Skin epidermis (tissue), 12 donors: ENCODE results near the gene SUDS3.
"Not testable (repeated sequence)": the region's sequence is repeated elsewhere in the genome, so short reads cannot be mapped to it uniquely, and the experiment has no call there.

Source experiments
- H3K27ac ChIP-seq, 21 experiments: fragments of 200-600 bp; sonication (generic) in 11 of 21; one replicate each; pipeline ENCODE4 v1.5.0; 2020; ENCODE audit warnings: mild to moderate bottlenecking in 3 of 21, inconsistent platforms in 2 of 21, moderate library complexity in 2 of 21
- H3K4me3 ChIP-seq, 7 experiments: fragments of 200-600 bp; sonication (generic) in 2 of 7; one replicate each; pipeline ENCODE4 v1.5.0; 2020; ENCODE audit warnings: inconsistent platforms in 2 of 7, mild to moderate bottlenecking in 2 of 7, moderate library complexity in 1 of 7

The SUDS3 gene, protein sequence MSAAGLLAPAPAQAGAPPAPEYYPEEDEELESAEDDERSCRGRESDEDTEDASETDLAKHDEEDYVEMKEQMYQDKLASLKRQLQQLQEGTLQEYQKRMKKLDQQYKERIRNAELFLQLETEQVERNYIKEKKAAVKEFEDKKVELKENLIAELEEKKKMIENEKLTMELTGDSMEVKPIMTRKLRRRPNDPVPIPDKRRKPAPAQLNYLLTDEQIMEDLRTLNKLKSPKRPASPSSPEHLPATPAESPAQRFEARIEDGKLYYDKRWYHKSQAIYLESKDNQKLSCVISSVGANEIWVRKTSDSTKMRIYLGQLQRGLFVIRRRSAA

DNA sequence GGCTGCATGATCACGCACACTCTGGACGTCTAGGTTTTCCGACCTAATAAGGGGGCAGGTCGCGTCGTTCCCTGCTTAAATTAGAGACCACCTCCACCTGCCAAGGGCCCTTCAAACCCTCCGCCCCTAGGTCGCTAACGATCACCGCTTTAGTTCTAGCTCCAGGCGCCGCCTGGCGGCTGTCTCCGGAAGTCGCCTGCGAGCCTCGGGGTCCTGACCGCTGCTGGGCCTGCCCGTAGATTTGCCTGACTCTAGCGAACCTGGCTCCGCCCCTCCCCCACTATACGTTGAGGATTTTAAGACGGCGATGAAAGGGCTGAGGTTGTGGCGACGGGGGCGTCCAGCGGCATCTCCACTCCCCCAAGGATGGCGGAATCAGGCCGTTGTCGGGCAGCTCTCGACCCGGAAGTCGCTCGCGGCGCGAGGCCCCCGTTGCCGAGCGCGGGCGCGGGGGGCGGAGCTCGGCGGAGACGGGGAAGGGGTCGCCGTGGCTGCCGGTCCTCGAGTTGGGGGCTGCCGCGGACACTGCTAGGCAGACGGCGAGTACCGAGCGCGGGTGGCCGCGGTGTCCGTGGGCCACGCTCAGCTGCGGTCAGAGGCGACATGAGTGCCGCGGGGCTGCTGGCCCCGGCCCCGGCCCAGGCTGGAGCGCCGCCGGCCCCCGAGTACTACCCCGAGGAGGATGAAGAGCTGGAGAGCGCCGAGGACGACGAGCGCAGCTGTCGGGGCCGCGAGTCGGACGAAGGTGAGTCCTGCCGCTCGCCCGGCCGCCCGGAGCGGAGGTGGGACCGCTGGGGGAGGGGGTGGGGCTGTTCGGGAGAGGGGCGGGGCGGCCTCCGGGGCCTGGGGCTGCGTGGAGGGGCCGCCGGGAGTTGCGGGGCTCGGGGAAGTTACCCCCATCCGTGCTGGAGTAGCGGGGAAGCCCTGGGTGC lies at the start of gene SUDS3:
SUDS3 (plus strand) TSS at position 467 of the 932 bp plus-strand sequence; CDS start at position 604, 137 bp downstream.
- peak within 1 kb of the TSS; percentile 75 to 100 (median 93) for H3K4me3 ChIP-seq
- peak within 1 kb of the TSS; percentile 86 to 100 (median 97) for H3K27ac ChIP-seq

DNA sequence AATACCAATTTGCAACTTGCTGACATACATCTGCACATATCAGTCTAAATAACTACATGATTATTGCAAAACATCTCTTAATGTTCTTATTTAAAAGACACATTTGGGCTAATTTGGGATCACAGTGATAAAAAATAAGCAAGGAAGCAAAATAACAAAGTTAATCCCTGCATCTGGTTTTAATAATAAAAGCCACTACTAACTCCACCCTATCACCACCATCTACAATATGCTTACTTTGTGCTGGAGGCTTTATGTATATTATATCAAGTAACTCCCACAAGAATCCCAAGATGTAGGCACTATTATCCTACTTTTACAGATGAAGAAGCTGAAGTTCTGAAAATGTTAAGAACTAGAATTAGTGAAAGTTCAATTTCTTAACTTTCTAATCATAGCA lies 49.4 kb upstream of the SUDS3 start:
- H3K4me3 ChIP-seq: no peak overlapping the region
- no peak overlapping the region for H3K27ac ChIP-seq

DNA sequence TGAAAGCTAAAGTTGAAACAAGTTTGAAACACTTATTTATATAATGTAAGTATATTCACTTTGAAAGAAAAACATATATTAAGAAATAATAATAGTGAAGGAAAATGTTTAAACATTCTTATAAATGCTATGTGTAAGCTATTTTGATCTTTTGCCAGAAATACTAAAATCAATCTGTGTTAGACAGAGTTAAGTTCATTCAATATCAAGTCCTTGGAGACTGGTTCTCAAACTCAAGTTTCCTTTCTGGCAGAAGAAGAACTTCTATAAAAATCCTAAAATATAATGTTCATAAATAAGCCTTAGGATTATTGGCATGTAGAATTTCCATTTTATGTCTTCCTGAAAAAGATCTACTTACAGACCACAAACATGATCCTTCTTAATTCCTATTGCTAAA lies 49.0 kb upstream of the SUDS3 start:
- Histone ChIP-seq H3K27ac (no peak overlapping the region), H3K4me3 (no peak overlapping the region)

GRCh38 chr12:118328486-118329330 lies 47.6 kb upstream of the SUDS3 start:
- Histone ChIP-seq H3K27ac (peak overlapping the region in 2 of 21 experiments; percentile 3 to 26), H3K4me3 (no peak overlapping the region)

- H3K4me3 ChIP-seq: no peak overlapping the region
- H3K27ac ChIP-seq: peak overlapping the region in 3 of 21 experiments; percentile 35 to 51 (median 50)
Measured at GRCh38 chr12:118330421-118331018, 45.8 kb upstream of the SUDS3 start.

DNA sequence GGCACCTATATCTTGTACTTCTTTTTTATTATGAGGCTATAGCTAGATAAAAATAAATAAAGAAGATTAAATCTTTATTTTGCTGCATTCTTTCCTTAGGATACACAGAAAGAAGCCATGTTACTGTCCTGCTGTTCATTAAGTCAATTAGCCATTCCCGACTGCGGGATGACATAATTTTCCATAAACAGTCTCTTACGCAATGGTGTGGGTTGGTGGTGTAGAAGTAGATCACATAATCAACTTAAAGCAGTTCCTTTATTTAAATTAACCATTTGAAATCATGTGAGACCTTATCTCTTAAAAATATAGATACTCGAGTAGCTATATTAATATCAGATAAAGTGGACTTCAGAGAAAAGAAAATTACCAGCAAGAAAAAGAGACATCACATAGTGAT lies 43.8 kb upstream of the SUDS3 start:
- no peak overlapping the region for H3K4me3 ChIP-seq
- H3K27ac ChIP-seq: peak overlapping the region in 4 of 21 experiments; percentile 3 to 58 (median 36)

- Histone ChIP-seq H3K27ac (no peak overlapping the region), H3K4me3 (no peak overlapping the region)
Measured at GRCh38 chr12:118334241-118334640, 42.1 kb upstream of the SUDS3 start.

GRCh38 chr12:118334939-118335567 lies 41.3 kb upstream of the SUDS3 start:
- peak overlapping the region in 2 of 21 experiments; percentile 3 to 9 for H3K27ac ChIP-seq
- H3K4me3 ChIP-seq: no peak overlapping the region

DNA sequence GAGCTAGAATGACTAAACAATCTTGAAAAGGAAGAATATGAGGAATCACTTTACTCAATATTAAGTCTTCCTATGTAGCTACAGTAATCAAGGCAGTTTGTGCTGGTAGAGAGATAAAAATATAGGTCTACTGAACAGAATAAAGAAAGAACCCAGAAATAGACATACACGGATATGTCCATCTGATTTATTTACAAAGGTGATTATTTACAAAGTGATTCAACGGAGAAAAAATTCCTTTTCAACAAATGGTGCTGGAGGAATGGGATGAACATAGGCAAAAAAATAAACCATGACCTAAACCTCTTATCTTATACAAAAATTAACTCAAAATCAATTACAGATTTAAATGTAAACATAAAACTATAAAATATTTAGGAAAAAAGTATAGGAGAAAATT lies 40.2 kb upstream of the SUDS3 start:
- Histone ChIP-seq H3K27ac (no peak overlapping the region), H3K4me3 (no peak overlapping the region)

DNA sequence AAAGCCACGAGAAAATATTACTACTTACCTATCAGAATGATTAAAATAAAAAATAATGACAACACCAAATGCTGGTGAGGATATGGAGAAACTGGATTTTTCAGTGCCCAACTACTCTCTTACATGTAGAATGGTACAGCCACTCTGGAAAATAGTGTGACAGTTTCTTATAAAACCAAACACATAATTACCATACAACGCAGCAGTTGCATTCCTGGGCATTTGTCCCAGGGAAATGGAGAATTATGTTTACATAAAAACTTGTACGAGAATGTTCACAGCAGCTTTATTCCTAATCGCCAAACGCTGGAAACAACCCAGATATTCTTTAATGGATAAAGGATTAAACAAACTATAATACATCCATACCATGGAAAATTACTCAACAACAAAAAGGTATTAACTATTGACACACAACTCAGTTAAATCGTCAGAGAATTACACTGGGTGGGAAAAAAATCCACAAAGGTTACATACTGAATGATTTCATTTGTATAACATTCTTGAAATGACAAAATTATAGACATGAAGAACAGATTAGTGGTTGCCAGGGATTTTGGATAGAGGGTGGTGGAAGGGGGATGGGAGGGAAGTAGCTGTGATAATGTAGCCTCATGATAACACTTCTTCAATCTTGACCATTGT lies 39.0 kb upstream of the SUDS3 start:
- H3K27ac ChIP-seq: no peak overlapping the region

GRCh38 chr12:118342090-118342489 lies 34.3 kb upstream of the SUDS3 start:
- Histone ChIP-seq H3K4me3 (no peak overlapping the region), H3K27ac (no peak overlapping the region)

More for the DNA sequence above, 39.0 kb upstream of the SUDS3 start:
- H3K4me3 ChIP-seq: no peak overlapping the region

GRCh38 chr12:118344829-118345228 lies 31.5 kb upstream of the SUDS3 start:
- Histone ChIP-seq H3K27ac (no peak overlapping the region), H3K4me3 (no peak overlapping the region)

DNA sequence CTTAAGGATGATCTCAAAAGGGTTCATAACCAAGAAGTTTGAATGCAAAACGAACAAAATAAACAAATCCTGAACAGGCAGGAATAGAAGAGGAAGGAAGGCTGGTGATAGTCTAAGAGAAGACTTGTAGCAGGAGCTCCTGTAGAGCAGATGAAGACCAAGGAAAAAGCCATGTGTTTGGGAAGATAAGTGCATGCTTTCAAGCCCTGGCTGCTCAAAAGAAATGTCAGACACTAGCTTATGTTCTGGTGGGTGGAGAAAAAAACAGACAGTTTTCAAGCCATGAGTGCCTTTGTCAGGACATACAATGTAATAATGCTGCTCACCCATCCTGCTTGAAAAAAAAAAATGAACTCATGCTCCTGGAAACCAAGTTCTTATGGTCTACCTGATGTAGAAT lies 31.0 kb upstream of the SUDS3 start:
- Histone ChIP-seq H3K27ac (no peak overlapping the region), H3K4me3 (no peak overlapping the region)

DNA sequence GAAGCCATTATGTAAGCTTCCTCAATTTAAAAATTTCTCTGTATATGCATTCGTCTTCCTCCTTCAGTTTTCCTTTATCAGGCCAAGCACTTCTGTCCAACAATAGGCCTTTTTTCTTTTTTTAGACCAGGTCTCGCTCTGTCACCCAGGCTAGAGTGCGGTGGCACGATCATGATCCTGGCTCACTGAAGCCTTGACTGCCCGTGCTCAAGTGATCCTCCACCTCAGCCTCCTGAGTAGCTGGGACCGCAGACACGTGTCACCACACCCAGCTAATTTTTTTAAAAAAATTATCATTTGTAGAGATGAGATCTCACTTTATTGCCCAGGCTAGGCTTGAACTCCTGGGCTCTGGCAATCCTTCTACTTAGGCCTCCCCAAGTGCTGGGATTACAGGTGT lies 29.5 kb upstream of the SUDS3 start:
- Histone ChIP-seq H3K27ac (no peak overlapping the region), H3K4me3 (no peak overlapping the region)

GRCh38 chr12:118347916-118348315 lies 28.4 kb upstream of the SUDS3 start:
- H3K27ac ChIP-seq: no peak overlapping the region
- no peak overlapping the region for H3K4me3 ChIP-seq

DNA sequence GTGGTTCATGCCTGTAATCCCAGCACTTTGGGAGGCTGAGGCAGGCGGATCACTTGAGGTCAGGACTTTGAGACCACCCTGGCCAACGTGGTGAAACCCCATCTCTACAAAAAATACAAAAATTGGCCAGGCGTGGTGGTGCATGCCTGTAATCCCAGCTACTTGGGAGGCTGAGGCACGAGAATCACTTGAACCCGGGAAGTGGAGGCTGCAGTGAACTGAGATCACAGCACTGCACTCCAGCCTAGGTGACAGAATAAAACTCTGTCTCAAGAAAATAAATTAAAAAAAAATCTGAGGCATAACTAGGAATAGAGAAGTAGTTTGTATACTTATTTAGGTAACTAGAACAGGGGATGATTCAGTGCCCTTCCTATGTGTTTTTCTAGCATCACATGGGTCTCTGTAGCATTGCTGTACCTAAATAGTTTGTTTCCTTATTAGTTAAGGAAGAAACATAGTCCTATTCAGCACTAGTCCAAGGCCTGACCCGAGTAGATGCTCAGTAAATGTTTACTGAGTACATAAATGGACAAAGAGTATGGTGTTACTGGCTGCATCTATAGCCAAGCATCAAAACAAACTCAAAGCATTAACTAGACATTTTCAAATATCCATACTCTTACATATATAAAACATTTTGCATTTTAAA lies 25.3 kb upstream of the SUDS3 start:
- no peak overlapping the region for H3K27ac ChIP-seq
- no peak overlapping the region for H3K4me3 ChIP-seq

GRCh38 chr12:118353721-118354120 lies 22.6 kb upstream of the SUDS3 start:
- H3K27ac ChIP-seq: no peak overlapping the region
- H3K4me3 ChIP-seq: no peak overlapping the region

DNA sequence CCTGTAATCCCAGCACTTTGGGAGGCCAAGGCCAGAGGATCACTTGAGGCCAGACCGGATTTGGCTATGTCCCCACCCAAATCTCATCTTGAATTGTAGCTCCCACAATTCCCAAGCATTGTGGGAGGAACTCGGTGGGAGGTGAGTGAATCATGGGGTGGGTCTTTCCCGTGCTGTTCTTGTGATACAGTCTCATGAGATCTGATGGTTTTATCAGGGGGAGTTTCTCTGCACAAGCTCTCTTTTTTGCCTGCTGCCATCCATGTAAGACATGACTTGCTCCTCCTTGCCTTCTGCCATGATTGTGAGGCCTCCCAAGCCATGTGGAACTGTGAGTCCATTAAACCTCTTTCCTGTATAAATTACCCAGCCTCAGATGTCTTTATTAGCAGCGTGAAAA lies 21.9 kb upstream of the SUDS3 start:
- H3K4me3 ChIP-seq: not testable (repeated sequence)
- peak overlapping the region in 1 of 21 experiments; percentile 26 for H3K27ac ChIP-seq
